Thyroid gland (tissue), 4 donors: ENCODE measurements around the gene EP400.

Source experiments
- CTCF ChIP-seq, 6 experiments: fragments of 200-600 bp in 3 of 6; fragments of 450-650 bp in 3 of 6; sonication (generic) in 3 of 6; IDR thresholded peaks; one replicate each; pipeline ENCODE4 v1.5.1; 2016 to 2019; ENCODE audit warnings: antibody characterized with exemption in 6 of 6, mild to moderate bottlenecking in 2 of 6, inconsistent platforms in 1 of 6, moderate library complexity in 1 of 6
- POLR2A ChIP-seq, 2 donors: fragments of 450-650 bp; IDR thresholded peaks; one replicate each; pipeline ENCODE4 v1.6.1; 2017; ENCODE audit warnings: antibody characterized with exemption in 2 of 2, mild to moderate bottlenecking in 2 of 2, moderate library complexity in 1 of 2

DNA sequence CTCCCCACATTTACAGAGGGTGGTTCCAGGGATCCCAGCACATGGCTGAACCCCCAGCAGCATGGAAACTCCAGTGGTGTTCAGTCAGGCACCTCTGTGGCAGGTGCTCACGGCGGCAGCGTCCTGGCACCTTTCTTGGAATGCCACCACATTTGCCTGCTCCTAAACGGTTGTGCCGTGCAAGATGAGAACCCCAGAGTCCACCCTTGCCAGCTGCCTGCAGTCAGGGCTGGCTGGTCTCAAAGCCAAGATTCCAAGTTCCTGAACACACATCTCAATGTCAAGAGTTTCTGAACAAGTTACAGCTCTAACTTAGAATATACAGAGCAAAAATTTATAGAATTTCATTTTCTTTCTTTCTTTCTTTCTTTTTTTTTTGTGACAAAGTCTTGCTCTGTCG is 155.7 kb downstream of the EP400 start:
- TF ChIP-seq CTCF (IDR thresholded peaks at IDR 0.05) = no peak
- no peak for TF ChIP-seq POLR2A (IDR thresholded peaks at IDR 0.05)
